ENCODE results near the gene ATP6V1G2. TPM values are rescaled to one million over a fixed set of nuclear protein-coding genes. Genes with fewer than 3 reads are reported as not detected.

ATP6V1G2 gene
- total RNA-seq, 1 donor from 2014 or later: 0.67 TPM

- no peaks in the 10 kb centered on the region for H3K27me3 ChIP-seq (ENCODE audit: control insufficient read depth, insufficient read depth, low read length)
- TF ChIP-seq CTCF (IDR thresholded peaks at IDR 0.05; ENCODE audit: insufficient read depth, low read length, poor library complexity, severe bottlenecking): no peak
Measured at GRCh38 chr6:31546958-31547726, 734 bp upstream of the ATP6V1G2 start, which contains the start of gene NFKBIL1. Gene NFKBIL1, plus strand, starts transcription at chr6:31547608. Its CDS starts 87 bp downstream, at chr6:31547695.

GRCh38 chr6:31545291-31545690 lies 1.1 kb downstream of the ATP6V1G2 start:
- Histone ChIP-seq H3K36me3 (ENCODE audit: control insufficient read depth, insufficient read depth, low read length) (no peaks in the 10 kb centered on the region), H3K27me3 (ENCODE audit: control insufficient read depth, insufficient read depth, low read length) (no peaks in the 10 kb centered on the region), H3K4me3 (ENCODE audit: low read depth, low read length) (no peak overlapping the region)
- no peak for TF ChIP-seq CTCF (IDR thresholded peaks at IDR 0.05; ENCODE audit: insufficient read depth, low read length, poor library complexity, severe bottlenecking)
- DNase-seq (ENCODE audit: low read depth): no peak

More at GRCh38 chr6:31546958-31547726, 734 bp upstream of the ATP6V1G2 start, which contains the start of gene NFKBIL1:
- H3K36me3 ChIP-seq (ENCODE audit: control insufficient read depth, insufficient read depth, low read length): no peaks in the 10 kb centered on the region
- peak; percentile 86 for DNase-seq (ENCODE audit: low read depth)
- H3K4me3 ChIP-seq (ENCODE audit: low read depth, low read length): peak within 1 kb of the TSS; percentile 44

DNA sequence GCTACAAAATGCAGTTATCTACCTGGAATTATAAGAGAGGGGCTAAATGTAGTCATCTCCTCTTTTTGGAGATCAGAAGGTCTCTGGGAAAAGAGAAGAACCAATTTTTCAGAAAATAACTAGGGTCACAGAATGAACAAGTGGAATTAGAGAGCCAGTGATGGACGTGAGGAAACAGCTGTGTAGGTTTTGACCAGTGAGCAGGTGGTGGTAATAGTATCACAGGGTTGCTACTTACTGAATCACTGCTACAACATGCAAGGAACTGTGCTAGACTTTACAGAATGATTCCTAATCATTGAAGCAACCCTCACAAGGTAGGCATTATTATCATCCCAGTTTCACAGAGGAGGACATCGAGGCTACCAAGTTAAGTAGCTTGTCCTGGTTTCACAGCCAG lies 1.7 kb downstream of the ATP6V1G2 start:
- peaks cover 3% of the 10 kb centered on the region for H3K36me3 ChIP-seq (ENCODE audit: control insufficient read depth, insufficient read depth, low read length)
- H3K4me3 ChIP-seq (ENCODE audit: low read depth, low read length): no peak overlapping the region
- DNase-seq (ENCODE audit: low read depth): no peak
- no peaks in the 10 kb centered on the region for H3K27me3 ChIP-seq (ENCODE audit: control insufficient read depth, insufficient read depth, low read length)
- no peak for TF ChIP-seq CTCF (IDR thresholded peaks at IDR 0.05; ENCODE audit: insufficient read depth, low read length, poor library complexity, severe bottlenecking)

GRCh38 chr6:31543639-31544038 lies 2.8 kb downstream of the ATP6V1G2 start:
- no peak overlapping the region for H3K4me3 ChIP-seq (ENCODE audit: low read depth, low read length)
- no peak for TF ChIP-seq CTCF (IDR thresholded peaks at IDR 0.05; ENCODE audit: insufficient read depth, low read length, poor library complexity, severe bottlenecking)
- no peak for DNase-seq (ENCODE audit: low read depth)

GRCh38 chr6:31541658-31542521 lies 4.5 kb downstream of the ATP6V1G2 start, which contains the start of gene DDX39B:
Gene DDX39B, minus strand, starts transcription at chr6:31542003. Its CDS starts 1,471 bp downstream, at chr6:31540532.
- H3K36me3 ChIP-seq (ENCODE audit: control insufficient read depth, insufficient read depth, low read length): peaks cover 3% of the 10 kb centered on the region
- DNase-seq (ENCODE audit: low read depth): peak; percentile 91
- peak within 1 kb of the TSS; percentile 83 for H3K4me3 ChIP-seq (ENCODE audit: low read depth, low read length)
- no peaks in the 10 kb centered on the region for H3K27me3 ChIP-seq (ENCODE audit: control insufficient read depth, insufficient read depth, low read length)
- TF ChIP-seq CTCF (IDR thresholded peaks at IDR 0.05; ENCODE audit: insufficient read depth, low read length, poor library complexity, severe bottlenecking): no peak

More at GRCh38 chr6:31543639-31544038, 2.8 kb downstream of the ATP6V1G2 start:
- H3K27me3 ChIP-seq (ENCODE audit: control insufficient read depth, insufficient read depth, low read length): no peaks in the 10 kb centered on the region
- peaks cover 3% of the 10 kb centered on the region for H3K36me3 ChIP-seq (ENCODE audit: control insufficient read depth, insufficient read depth, low read length)

Measured in kidney epithelial cell (primary cell).